Measurements from ENCODE around the gene CD2AP.
"Not testable (repeated sequence)": the region's sequence is repeated elsewhere in the genome, so short reads cannot be mapped to it uniquely, and the experiment has no call there.

Gene CD2AP

GRCh38 chr6:47477497-47478232 is at the start of gene CD2AP:
Gene CD2AP (plus strand): TSS chr6:47477789. CDS start chr6:47478245, 456 bp downstream.
- peak; percentile 68 for DNase-seq (ENCODE audit: low read depth)

GRCh38 chr6:47428288-47428687 is 49.3 kb upstream of the CD2AP start:
- no peak for DNase-seq (ENCODE audit: low read depth)

GRCh38 chr6:47428746-47429664 is 48.6 kb upstream of the CD2AP start:
- DNase-seq (ENCODE audit: low read depth): no peak

- DNase-seq (ENCODE audit: low read depth): no peak
Observed at GRCh38 chr6:47434372-47435253, 43.0 kb upstream of the CD2AP start.

GRCh38 chr6:47435254-47435612 is 42.4 kb upstream of the CD2AP start:
- no peak for DNase-seq (ENCODE audit: low read depth)

- DNase-seq (ENCODE audit: low read depth): no peak
Observed at GRCh38 chr6:47437592-47437991, 40.0 kb upstream of the CD2AP start.

GRCh38 chr6:47438481-47439347 is 38.9 kb upstream of the CD2AP start:
- no peak for DNase-seq (ENCODE audit: low read depth)

- DNase-seq (ENCODE audit: low read depth): no peak
Observed at GRCh38 chr6:47439348-47439668, 38.3 kb upstream of the CD2AP start.

GRCh38 chr6:47440719-47441118 is 36.9 kb upstream of the CD2AP start:
- no peak for DNase-seq (ENCODE audit: low read depth)

GRCh38 chr6:47444964-47445363 is 32.6 kb upstream of the CD2AP start:
- DNase-seq (ENCODE audit: low read depth): not testable (repeated sequence)

GRCh38 chr6:47446669-47447330 is 30.8 kb upstream of the CD2AP start:
- DNase-seq (ENCODE audit: low read depth): no peak

GRCh38 chr6:47447722-47448121 is 29.9 kb upstream of the CD2AP start:
- DNase-seq (ENCODE audit: low read depth): no peak

GRCh38 chr6:47451162-47451561 is 26.4 kb upstream of the CD2AP start:
- no peak for DNase-seq (ENCODE audit: low read depth)

- DNase-seq (ENCODE audit: low read depth): no peak
Observed at GRCh38 chr6:47452899-47453298, 24.7 kb upstream of the CD2AP start.

- no peak for DNase-seq (ENCODE audit: low read depth)
Observed at GRCh38 chr6:47453372-47453936, 24.1 kb upstream of the CD2AP start.

- DNase-seq (ENCODE audit: low read depth): no peak
Observed at GRCh38 chr6:47454713-47455396, 22.7 kb upstream of the CD2AP start.

GRCh38 chr6:47455533-47456209 is 21.9 kb upstream of the CD2AP start:
- DNase-seq (ENCODE audit: low read depth): no peak

GRCh38 chr6:47456536-47456975 is 21.0 kb upstream of the CD2AP start:
- DNase-seq (ENCODE audit: low read depth): no peak

GRCh38 chr6:47457370-47457769 is 20.2 kb upstream of the CD2AP start:
- no peak for DNase-seq (ENCODE audit: low read depth)
